ENCODE measurements around the gene TRMT1L. TPM values are rescaled to one million over a fixed set of nuclear protein-coding genes. Genes with fewer than 3 reads are reported as not detected.

The TRMT1L gene
- total and polyA plus RNA-seq, 2 donors (not counting 3 experiments of a cell fraction or from before 2014, with no cell fraction given) = 7.9 to 12.8 TPM

GRCh38 chr1:185156288-185156853, 382 bp downstream of the TRMT1L start:
- Histone ChIP-seq H3K36me3 (ENCODE audit: control insufficient read depth in 2 of 2, extremely low read depth in 1 of 2, insufficient read depth in 2 of 2, low read length in 2 of 2) (no peaks in the 10 kb centered on the region), H4K20me1 (replicated peaks; ENCODE audit: control insufficient read depth, extremely low read depth, insufficient read depth, low read length) (no peaks in the 10 kb centered on the region), H3K9me3 (replicated peaks; ENCODE audit: control insufficient read depth, insufficient read depth, low read length) (no peaks in the 10 kb centered on the region), H3K27ac (ENCODE audit: insufficient read depth, low read depth, low read length) (peak overlapping the region; percentile 85), H3K4me3 (replicated peaks in 1 of 3; ENCODE audit: insufficient read depth in 1 of 3, low read depth in 1 of 3, low read length in 3 of 3) (peak overlapping the region; percentile 60 to 95 (median 92)), H3K4me2 (ENCODE audit: insufficient read depth, low read length) (peak overlapping the region; percentile 94), H2AFZ (ENCODE audit: low read depth, low read length) (peak overlapping the region; percentile 87), H3K9ac (replicated peaks; ENCODE audit: extremely low read depth, insufficient read depth, low read length) (peak overlapping the region; percentile 91), H3K27me3 (ENCODE audit: control insufficient read depth in 2 of 2, insufficient read depth in 2 of 2, low read length in 2 of 2) (no peaks in the 10 kb centered on the region), H3K4me1 (ENCODE audit: control insufficient read depth, extremely low read depth, insufficient read depth, low read length) (peaks cover 19% of the 10 kb centered on the region), H3K79me2 (ENCODE audit: control insufficient read depth, insufficient read depth, low read length) (peaks cover 8% of the 10 kb centered on the region), H3K9me1 (replicated peaks; ENCODE audit: control insufficient read depth, extremely low read depth, insufficient read depth, low read length) (no peaks in the 10 kb centered on the region)
- FAIRE-seq (no peak), DNase-seq (ENCODE audit: low read depth, low spot score) (peak; percentile 68)
- no peak for TF ChIP-seq CTCF (IDR thresholded peaks at IDR 0.05; ENCODE audit: extremely low read depth in 1 of 2, insufficient read depth in 1 of 2, low read depth in 1 of 2, low read length in 2 of 2)
- no peak for TF ChIP-seq JUN (IDR thresholded peaks at IDR 0.05; ENCODE audit: borderline replicate concordance, insufficient read depth, insufficient read length, low read depth)
- no peak for TF ChIP-seq MAX (IDR thresholded peaks at IDR 0.05; ENCODE audit: insufficient read depth, insufficient read length)
- TF ChIP-seq FOS (IDR thresholded peaks at IDR 0.05; ENCODE audit: borderline replicate concordance, insufficient read depth, low read length) = no peak
- no peak for TF ChIP-seq GATA2 (IDR thresholded peaks at IDR 0.05; ENCODE audit: insufficient read depth, insufficient read length, low read depth, low read length)
- no peak for TF ChIP-seq POLR2AphosphoS5 (IDR thresholded peaks at IDR 0.05; ENCODE audit: insufficient read depth, low read depth, low read length)
- no peak for TF ChIP-seq MYC (IDR thresholded peaks at IDR 0.05; ENCODE audit: low read depth, low read length)
- no peak for TF ChIP-seq POLR2A (IDR thresholded peaks at IDR 0.05; ENCODE audit: low read depth, low read length)
- no peak for TF ChIP-seq EZH2 (IDR thresholded peaks at IDR 0.05; ENCODE audit: borderline replicate concordance, low read depth, low read length, severe bottlenecking)
- dilution Hi-C loops (cut with MboI; ENCODE audit: extremely low pct_ligation_motif_present, low sequenced_read_pairs) = no loop called here
- ChIA-PET POLR2A (no interaction called here), CTCF (interaction anchor here (1.5 to 3.3 kb wide), 2 partner anchors 11 to 14 kb away, joined by 4 to 36 read pairs; no protein-coding TSS in a partner anchor)
- intact Hi-C loops (cut with micrococcal nuclease) = loop anchor here (2.0 to 5.0 kb wide), 2 partner anchors 160 to 516 kb away; partner anchors contain the start of gene IVNS1ABP
- TSS peak; percentile 82 for BruUV-seq (replicated peaks)
